Measurements from ENCODE around the gene OR10AD1. TPM values are rescaled to one million over a fixed set of nuclear protein-coding genes. Genes with fewer than 3 reads are reported as not detected.

Gene OR10AD1
- total RNA-seq, 1 donor = not detected

DNA sequence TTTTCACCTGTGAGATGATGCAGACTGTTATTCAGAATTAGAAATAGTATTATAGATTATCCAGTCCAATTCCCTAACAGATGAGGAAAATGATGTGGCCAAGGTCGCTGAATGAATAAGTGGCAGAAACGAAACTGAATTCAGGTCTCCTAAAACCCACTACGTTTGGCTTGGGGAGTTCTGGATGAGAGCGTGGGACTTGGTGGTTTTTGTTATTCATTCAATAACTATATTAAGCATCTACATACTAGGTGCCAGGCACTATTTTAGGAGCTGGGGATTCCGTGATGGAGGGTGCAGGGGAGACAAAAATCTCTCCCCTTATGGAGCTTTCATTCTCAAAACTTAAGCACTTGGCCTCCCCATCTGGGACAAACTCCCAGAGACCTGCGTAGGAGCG lies 20.5 kb downstream of the OR10AD1 start:
- H3K4me1 ChIP-seq (ENCODE audit: insufficient read depth, low read length) = peaks cover 18% of the 10 kb centered on the region
- peaks cover 57% of the 10 kb centered on the region for H3K27me3 ChIP-seq (ENCODE audit: insufficient read depth, low read length)
- peak overlapping the region; percentile 70 for H3K4me3 ChIP-seq (ENCODE audit: low read length)
- H3K9me3 ChIP-seq (ENCODE audit: low read depth, low read length) = no peaks in the 10 kb centered on the region

DNA sequence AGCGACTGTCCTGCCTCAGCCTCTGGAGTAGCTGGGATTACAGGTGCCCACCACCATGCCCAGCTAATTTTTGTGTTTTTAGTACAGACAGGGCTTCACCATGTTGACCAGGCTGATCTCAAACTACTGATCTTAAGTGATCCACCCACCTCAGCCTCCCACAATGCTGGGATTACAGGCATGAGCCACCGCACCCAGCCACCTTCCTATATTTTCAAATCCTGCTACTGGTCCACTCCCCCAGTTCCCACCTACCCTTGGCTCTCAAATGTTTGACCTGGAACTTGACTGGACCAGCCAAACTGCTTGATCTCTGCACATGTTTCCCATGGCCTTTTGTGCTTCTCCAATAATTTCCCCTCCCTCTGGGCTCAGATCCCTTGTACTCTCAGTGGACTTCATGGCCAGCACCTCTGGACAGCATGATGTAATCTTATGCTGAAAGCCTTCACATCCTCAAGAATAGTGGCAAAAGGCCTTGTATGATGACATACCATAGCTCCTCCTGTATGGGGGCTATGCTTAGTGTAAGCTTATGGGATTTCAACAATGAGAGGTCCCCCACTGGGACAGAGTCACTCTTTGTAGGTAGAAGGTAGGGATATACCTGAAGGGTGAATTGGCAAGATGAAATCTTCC lies 22.1 kb downstream of the OR10AD1 start:
- peaks cover 61% of the 10 kb centered on the region for H3K27me3 ChIP-seq (ENCODE audit: insufficient read depth, low read length)
- no peaks in the 10 kb centered on the region for H3K9me3 ChIP-seq (ENCODE audit: low read depth, low read length)
- no peak overlapping the region for H3K4me3 ChIP-seq (ENCODE audit: low read length)
- H3K4me1 ChIP-seq (ENCODE audit: insufficient read depth, low read length) = peaks cover 18% of the 10 kb centered on the region

DNA sequence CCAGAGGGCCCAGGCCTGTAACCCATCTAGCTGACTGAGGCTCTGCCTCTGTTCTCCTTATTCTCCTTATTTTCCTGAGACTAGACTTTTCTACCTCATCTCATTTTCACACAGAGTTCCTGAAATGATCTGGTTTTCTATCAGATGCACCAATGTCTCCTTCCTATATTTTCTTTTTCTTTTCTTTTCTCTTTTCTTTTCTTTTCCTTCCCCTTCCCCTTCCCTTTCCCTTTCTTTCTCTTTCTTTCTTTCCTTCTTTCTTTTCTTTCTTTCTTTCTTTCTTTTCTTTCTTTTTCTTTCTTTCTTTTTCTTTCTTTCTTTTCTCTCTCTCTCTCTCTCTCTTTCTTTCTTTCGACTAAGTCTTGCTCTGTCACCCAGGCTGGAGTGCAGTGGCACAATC lies 22.7 kb downstream of the OR10AD1 start:
- peaks cover 55% of the 10 kb centered on the region for H3K27me3 ChIP-seq (ENCODE audit: insufficient read depth, low read length)
- peaks cover 18% of the 10 kb centered on the region for H3K4me1 ChIP-seq (ENCODE audit: insufficient read depth, low read length)
- H3K4me3 ChIP-seq (ENCODE audit: low read length) = no peak overlapping the region
- H3K9me3 ChIP-seq (ENCODE audit: low read depth, low read length) = no peaks in the 10 kb centered on the region

GRCh38 chr12:48179466-48179865 lies 23.6 kb downstream of the OR10AD1 start:
- peaks cover 45% of the 10 kb centered on the region for H3K27me3 ChIP-seq (ENCODE audit: insufficient read depth, low read length)
- H3K9me3 ChIP-seq (ENCODE audit: low read depth, low read length) = no peaks in the 10 kb centered on the region
- H3K4me3 ChIP-seq (ENCODE audit: low read length) = no peak overlapping the region
- H3K4me1 ChIP-seq (ENCODE audit: insufficient read depth, low read length) = peaks cover 15% of the 10 kb centered on the region

- H3K4me3 ChIP-seq (ENCODE audit: low read length) = no peak overlapping the region
- H3K4me1 ChIP-seq (ENCODE audit: insufficient read depth, low read length) = peaks cover 8% of the 10 kb centered on the region
- H3K27me3 ChIP-seq (ENCODE audit: insufficient read depth, low read length) = peaks cover 37% of the 10 kb centered on the region
- no peaks in the 10 kb centered on the region for H3K9me3 ChIP-seq (ENCODE audit: low read depth, low read length)
Observed at GRCh38 chr12:48177982-48178381, 25.1 kb downstream of the OR10AD1 start.

DNA sequence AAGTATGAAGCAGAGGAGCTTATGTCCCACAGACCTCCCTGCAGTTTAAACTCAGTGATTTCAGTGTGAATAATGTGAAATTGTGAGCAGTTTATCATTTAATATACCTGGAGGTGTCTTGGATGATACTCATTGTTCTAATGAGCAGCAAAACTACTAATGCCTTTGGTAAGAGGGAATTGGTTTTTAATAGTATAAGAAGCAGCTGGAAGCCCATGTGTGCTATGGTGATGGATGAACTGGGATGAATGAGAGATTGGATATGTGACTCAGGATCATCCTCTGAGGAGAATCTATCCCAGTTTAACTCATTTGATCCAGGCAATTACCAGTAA lies 26.7 kb downstream of the OR10AD1 start:
- Histone ChIP-seq H3K27me3 (ENCODE audit: insufficient read depth, low read length) (peaks cover 27% of the 10 kb centered on the region), H3K4me1 (ENCODE audit: insufficient read depth, low read length) (no peaks in the 10 kb centered on the region), H3K9me3 (ENCODE audit: low read depth, low read length) (no peaks in the 10 kb centered on the region), H3K4me3 (ENCODE audit: low read length) (no peak overlapping the region)

GRCh38 chr12:48175613-48176416 lies 27.3 kb downstream of the OR10AD1 start:
- Histone ChIP-seq H3K9me3 (ENCODE audit: low read depth, low read length) (no peaks in the 10 kb centered on the region), H3K4me1 (ENCODE audit: insufficient read depth, low read length) (no peaks in the 10 kb centered on the region), H3K4me3 (ENCODE audit: low read length) (no peak overlapping the region), H3K27me3 (ENCODE audit: insufficient read depth, low read length) (peaks cover 23% of the 10 kb centered on the region)

- Histone ChIP-seq H3K27me3 (ENCODE audit: insufficient read depth, low read length) (peaks cover 9% of the 10 kb centered on the region), H3K4me3 (ENCODE audit: low read length) (no peak overlapping the region), H3K9me3 (ENCODE audit: low read depth, low read length) (no peaks in the 10 kb centered on the region), H3K4me1 (ENCODE audit: insufficient read depth, low read length) (no peaks in the 10 kb centered on the region)
Observed at GRCh38 chr12:48169011-48169410, 34.1 kb downstream of the OR10AD1 start.

GRCh38 chr12:48165089-48165981 lies 37.8 kb downstream of the OR10AD1 start:
- H3K4me3 ChIP-seq (ENCODE audit: low read length) = no peak overlapping the region
- no peaks in the 10 kb centered on the region for H3K9me3 ChIP-seq (ENCODE audit: low read depth, low read length)
- H3K27me3 ChIP-seq (ENCODE audit: insufficient read depth, low read length) = peaks cover 12% of the 10 kb centered on the region
- H3K4me1 ChIP-seq (ENCODE audit: insufficient read depth, low read length) = no peaks in the 10 kb centered on the region

DNA sequence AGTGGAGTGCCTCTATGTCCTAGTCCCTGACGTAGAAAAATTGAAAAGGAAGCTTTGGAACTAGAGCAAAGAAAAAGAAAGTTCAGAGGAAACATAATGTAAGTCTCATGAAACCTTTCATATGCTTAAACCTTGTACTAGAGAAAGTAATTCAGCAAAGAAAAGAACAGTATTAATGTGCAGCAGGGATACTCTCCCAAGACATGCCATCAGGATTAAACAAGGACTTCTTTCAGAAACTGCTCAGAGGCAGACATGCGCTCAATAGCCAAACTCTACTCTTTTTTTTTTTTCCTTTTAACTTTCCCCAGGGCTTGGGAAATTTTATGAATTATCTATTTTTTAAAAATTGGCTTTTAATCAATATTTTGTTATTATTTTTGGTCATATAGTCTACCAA lies 38.6 kb downstream of the OR10AD1 start:
- peaks cover 12% of the 10 kb centered on the region for H3K27me3 ChIP-seq (ENCODE audit: insufficient read depth, low read length)
- no peak overlapping the region for H3K4me3 ChIP-seq (ENCODE audit: low read length)
- H3K4me1 ChIP-seq (ENCODE audit: insufficient read depth, low read length) = peaks cover 5% of the 10 kb centered on the region
- no peaks in the 10 kb centered on the region for H3K9me3 ChIP-seq (ENCODE audit: low read depth, low read length)

GRCh38 chr12:48163150-48163747 lies 39.8 kb downstream of the OR10AD1 start:
- Histone ChIP-seq H3K4me3 (ENCODE audit: low read length) (no peak overlapping the region), H3K9me3 (ENCODE audit: low read depth, low read length) (no peaks in the 10 kb centered on the region), H3K27me3 (ENCODE audit: insufficient read depth, low read length) (peaks cover 12% of the 10 kb centered on the region), H3K4me1 (ENCODE audit: insufficient read depth, low read length) (peaks cover 6% of the 10 kb centered on the region)

GRCh38 chr12:48160807-48161206 lies 42.3 kb downstream of the OR10AD1 start:
- Histone ChIP-seq H3K4me3 (ENCODE audit: low read length) (no peak overlapping the region), H3K9me3 (ENCODE audit: low read depth, low read length) (no peaks in the 10 kb centered on the region), H3K27me3 (ENCODE audit: insufficient read depth, low read length) (peaks cover 8% of the 10 kb centered on the region), H3K4me1 (ENCODE audit: insufficient read depth, low read length) (peaks cover 23% of the 10 kb centered on the region)

DNA sequence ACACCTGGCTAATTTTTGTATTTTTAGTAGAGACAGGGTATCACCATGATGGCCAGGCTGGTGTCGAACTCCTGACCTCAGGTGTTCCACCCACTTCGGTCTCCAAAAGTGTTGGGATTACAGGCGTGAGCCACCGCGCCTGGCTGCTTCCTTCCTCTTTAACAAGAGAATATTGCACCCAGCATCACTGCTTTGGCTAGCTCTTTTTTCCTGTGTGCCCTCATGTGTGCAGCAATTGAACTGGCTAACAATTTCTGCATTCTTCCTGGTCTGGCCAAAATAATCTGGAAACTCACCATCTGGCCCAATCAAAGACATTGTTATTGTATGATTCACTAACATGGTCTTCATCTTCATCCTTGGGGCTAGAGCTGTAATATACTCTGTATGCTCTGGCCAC lies 43.0 kb downstream of the OR10AD1 start:
- Histone ChIP-seq H3K4me3 (ENCODE audit: low read length) (no peak overlapping the region), H3K27me3 (ENCODE audit: insufficient read depth, low read length) (peaks cover 3% of the 10 kb centered on the region), H3K4me1 (ENCODE audit: insufficient read depth, low read length) (peaks cover 23% of the 10 kb centered on the region), H3K9me3 (ENCODE audit: low read depth, low read length) (no peaks in the 10 kb centered on the region)

DNA sequence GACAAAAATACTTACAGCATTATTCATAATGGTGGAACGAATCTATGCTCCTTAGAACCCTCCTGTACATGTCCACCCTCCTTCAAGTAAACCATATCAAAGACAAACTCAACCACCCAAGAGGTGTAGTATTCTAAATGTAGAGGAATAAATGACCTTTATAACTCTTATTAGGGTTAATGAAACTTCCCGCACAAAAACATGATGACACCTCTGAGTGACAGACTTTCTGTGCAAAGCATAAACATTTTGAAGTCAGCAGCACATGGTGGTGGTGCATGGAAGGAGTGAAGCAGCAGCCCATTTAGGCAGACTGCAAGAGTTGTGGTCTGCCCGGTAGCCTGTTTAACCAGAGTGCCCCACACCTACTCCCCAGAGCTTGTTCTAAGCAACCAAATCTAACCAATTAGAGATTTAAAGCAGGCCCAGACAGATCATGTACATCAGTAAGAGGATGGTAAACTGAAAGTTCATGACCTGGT lies 45.2 kb downstream of the OR10AD1 start:
- Histone ChIP-seq H3K4me1 (ENCODE audit: insufficient read depth, low read length) (peaks cover 23% of the 10 kb centered on the region), H3K9me3 (ENCODE audit: low read depth, low read length) (no peaks in the 10 kb centered on the region), H3K27me3 (ENCODE audit: insufficient read depth, low read length) (no peaks in the 10 kb centered on the region), H3K4me3 (ENCODE audit: low read length) (peak overlapping the region; percentile 88)

All from mononuclear cell (primary cell).